ENCODE measurements around the gene PHETA1. TPM values are rescaled to one million over a fixed set of nuclear protein-coding genes. Genes with fewer than 3 reads are reported as not detected.

PHETA1 gene
- total and polyA plus RNA-seq, 2 of the 13 experiments (the other 11 are each of a cell fraction or from before 2014, with no cell fraction given), result 11.3 to 20.8 TPM

- peak overlapping the region; percentile 41 for H3K27ac ChIP-seq (ENCODE audit: extremely low read length, insufficient read depth, low read length)
- 41% methylated on average over 6 of the region's 9 CpGs for WGBS (ENCODE audit: low lambda C conversion rate)
- peaks cover 4% of the 10 kb centered on the region; the same call in 1 of the 2 replicates for H4K20me1 ChIP-seq (ENCODE audit: insufficient read depth, low read length)
- intact Hi-C loops (cut with micrococcal nuclease; ENCODE audit: unreplicated experiment), result no loop called here
- H3K9ac ChIP-seq (ENCODE audit: insufficient read depth, low read depth, low read length), result peak overlapping the region; percentile 34; the same call in 1 of the 2 replicates
- in situ Hi-C loops (cut with HindIII; ENCODE audit: extremely low pct_ligation_motif_present, low pct_unique_long_range_greater_than_20kb), result no loop called here
- peaks cover 49% of the 10 kb centered on the region for H3K4me1 ChIP-seq (ENCODE audit: insufficient read depth, low read length)
- ChIA-PET POLR2A (interaction anchor here (0.6 to 1.5 kb wide), 2 partner anchors 8 to 876 kb away, joined by 4 to 15 read pairs; partner anchors contain the start of gene PHETA1), CTCF (ENCODE audit: low intra/inter-chr PET ratio, low total read pairs) (no interaction called here)
- BruUV-seq (replicated peaks), result no TSS peak
- peak overlapping the region in 2 of 3 experiments; percentile 29 to 55; a peak in 3 of 6 replicates for H3K4me3 ChIP-seq (replicated peaks in 1 of 3; ENCODE audit: insufficient read depth in 1 of 3, low read depth in 2 of 3, low read length in 3 of 3)
- no peaks in the 10 kb centered on the region for H3K9me3 ChIP-seq (ENCODE audit: low read length)
- H3K27me3 ChIP-seq (ENCODE audit: control insufficient read depth in 1 of 2, insufficient read depth in 2 of 2, low read length in 2 of 2), result no peaks in the 10 kb centered on the region; a peak in 1 of 5 replicates
- FAIRE-seq (peak; percentile 4), DNase-seq (ENCODE audit: low spot score) (no peak), ATAC-seq (peak; percentile 4)
- H3K4me2 ChIP-seq (ENCODE audit: low read depth, low read length), result peak overlapping the region; percentile 69
- no peak overlapping the region for H2AFZ ChIP-seq (ENCODE audit: low read length)
- H3K79me2 ChIP-seq (ENCODE audit: insufficient read depth, low read length), result no peaks in the 10 kb centered on the region
- peaks cover 3 to 18% of the 10 kb centered on the region in 2 experiments; a peak in 3 of 5 replicates for H3K36me3 ChIP-seq (replicated peaks in 1 of 2; ENCODE audit: control insufficient read depth in 1 of 2, insufficient read depth in 2 of 2, low read length in 2 of 2)
- TF ChIP-seq NR3C1 (CRISPR knock-in tag; IDR thresholded peaks at IDR 0.05) (no peak), HNF4G (IDR thresholded peaks at IDR 0.05; ENCODE audit: borderline replicate concordance, low read depth, low read length) (no peak), HNF4G (CRISPR knock-in tag; IDR thresholded peaks at IDR 0.05; ENCODE audit: borderline replicate concordance, low read depth) (no peak), ZNF260 (CRISPR knock-in tag; IDR thresholded peaks at IDR 0.05; ENCODE audit: borderline replicate concordance, low read depth) (no peak), NFKB2 (CRISPR knock-in tag; IDR thresholded peaks at IDR 0.05; ENCODE audit: borderline replicate concordance) (no peak), ZBTB8A (CRISPR knock-in tag; IDR thresholded peaks at IDR 0.05; ENCODE audit: borderline replicate concordance, low read depth) (no peak), ZNF543 (CRISPR knock-in tag; IDR thresholded peaks at IDR 0.05) (peak; percentile 56; the same call in 1 of the 2 replicates), TAF15 (IDR thresholded peaks at IDR 0.05; ENCODE audit: low read depth, low read length, poor library complexity, severe bottlenecking) (no peak), ZNF720 (CRISPR knock-in tag; IDR thresholded peaks at IDR 0.05) (no peak), ZNF124 (CRISPR knock-in tag; IDR thresholded peaks at IDR 0.05) (no peak), ARNTL (CRISPR knock-in tag; IDR thresholded peaks at IDR 0.05) (no peak), POLR2G (IDR thresholded peaks at IDR 0.05; ENCODE audit: low read depth, low read length) (peak; percentile 47), ZNF546 (CRISPR knock-in tag; conservative IDR thresholded peaks at IDR 0.05) (no peak), ZNF274 (CRISPR knock-in tag; IDR thresholded peaks at IDR 0.05) (0 out of 2 replicates have a peak, but pooled peaks have one; percentile 7), POLR2A (IDR thresholded peaks at IDR 0.05; ENCODE audit: insufficient read depth in 1 of 2, low read depth in 2 of 2, low read length in 2 of 2) (peak in 1 of 2 experiments; percentile 27; a peak in 1 of 4 replicates), KDM2A (CRISPR knock-in tag; IDR thresholded peaks at IDR 0.05; ENCODE audit: borderline replicate concordance, low read depth) (0 out of 2 replicates have a peak, but pooled peaks have one; percentile 23), ZFP37 (CRISPR knock-in tag; IDR thresholded peaks at IDR 0.05; ENCODE audit: borderline replicate concordance) (no peak), MIER3 (CRISPR knock-in tag; IDR thresholded peaks at IDR 0.05; ENCODE audit: borderline replicate concordance) (no peak), ZNF567 (CRISPR knock-in tag; IDR thresholded peaks at IDR 0.05; ENCODE audit: borderline replicate concordance) (no peak), SALL1 (CRISPR knock-in tag; IDR thresholded peaks at IDR 0.05) (0 out of 2 replicates have a peak, but pooled peaks have one; percentile 2), ZC3H13 (CRISPR knock-in tag; IDR thresholded peaks at IDR 0.05) (peak; percentile 77; the same call in 1 of the 2 replicates)
- TF ChIP-seq, protein P1, sequence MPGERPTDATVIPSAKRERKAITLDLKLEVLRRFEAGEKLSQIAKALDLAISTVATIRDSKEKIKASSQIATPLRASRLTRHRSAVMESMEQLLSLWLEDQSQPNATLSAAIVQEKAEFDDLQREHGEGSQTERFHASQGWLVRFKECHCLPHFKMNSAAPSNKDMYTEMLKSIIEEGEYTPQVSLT (CRISPR knock-in tag; IDR thresholded peaks at IDR 0.05; ENCODE audit: borderline replicate concordance, low read depth), result no peak
- TF ChIP-seq, protein P2, sequence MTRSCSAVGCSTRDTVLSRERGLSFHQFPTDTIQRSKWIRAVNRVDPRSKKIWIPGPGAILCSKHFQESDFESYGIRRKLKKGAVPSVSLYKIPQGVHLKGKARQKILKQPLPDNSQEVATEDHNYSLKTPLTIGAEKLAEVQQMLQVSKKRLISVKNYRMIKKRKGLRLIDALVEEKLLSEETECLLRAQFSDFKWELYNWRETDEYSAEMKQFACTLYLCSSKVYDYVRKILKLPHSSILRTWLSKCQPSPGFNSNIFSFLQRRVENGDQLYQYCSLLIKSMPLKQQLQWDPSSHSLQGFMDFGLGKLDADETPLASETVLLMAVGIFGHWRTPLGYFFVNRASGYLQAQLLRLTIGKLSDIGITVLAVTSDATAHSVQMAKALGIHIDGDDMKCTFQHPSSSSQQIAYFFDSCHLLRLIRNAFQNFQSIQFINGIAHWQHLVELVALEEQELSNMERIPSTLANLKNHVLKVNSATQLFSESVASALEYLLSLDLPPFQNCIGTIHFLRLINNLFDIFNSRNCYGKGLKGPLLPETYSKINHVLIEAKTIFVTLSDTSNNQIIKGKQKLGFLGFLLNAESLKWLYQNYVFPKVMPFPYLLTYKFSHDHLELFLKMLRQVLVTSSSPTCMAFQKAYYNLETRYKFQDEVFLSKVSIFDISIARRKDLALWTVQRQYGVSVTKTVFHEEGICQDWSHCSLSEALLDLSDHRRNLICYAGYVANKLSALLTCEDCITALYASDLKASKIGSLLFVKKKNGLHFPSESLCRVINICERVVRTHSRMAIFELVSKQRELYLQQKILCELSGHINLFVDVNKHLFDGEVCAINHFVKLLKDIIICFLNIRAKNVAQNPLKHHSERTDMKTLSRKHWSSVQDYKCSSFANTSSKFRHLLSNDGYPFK (CRISPR knock-in tag; IDR thresholded peaks at IDR 0.05; ENCODE audit: borderline replicate concordance), result no peak
Measured at GRCh38 chr12:111360325-111360930, 8.5 kb downstream of the PHETA1 start.
